ENCODE measurements around the gene ARMC6.

Gene ARMC6

GRCh38 chr19:19057720-19058119 lies 24.3 kb downstream of the ARMC6 start:
- no peak for TF ChIP-seq TAF1 (IDR thresholded peaks at IDR 0.05; ENCODE audit: low read depth)
- no peak for TF ChIP-seq ZBTB7A (IDR thresholded peaks at IDR 0.05; ENCODE audit: low read depth)
- no peak for TF ChIP-seq EGR1 (IDR thresholded peaks at IDR 0.05)
- TF ChIP-seq USF1 (IDR thresholded peaks at IDR 0.05) = no peak

GRCh38 chr19:19059018-19059836 lies 25.8 kb downstream of the ARMC6 start:
- TF ChIP-seq NFIC (IDR thresholded peaks at IDR 0.05) = no peak
- no peak for TF ChIP-seq ZBTB7A (IDR thresholded peaks at IDR 0.05; ENCODE audit: low read depth)
- TF ChIP-seq EGR1 (IDR thresholded peaks at IDR 0.05) = no peak
- no peak for TF ChIP-seq TEAD4 (IDR thresholded peaks at IDR 0.05)
- TF ChIP-seq CREB1 (IDR thresholded peaks at IDR 0.05; ENCODE audit: low read depth) = no peak
- TF ChIP-seq CEBPB (IDR thresholded peaks at IDR 0.05) = no peak
- no peak for TF ChIP-seq RAD21 (IDR thresholded peaks at IDR 0.05; ENCODE audit: low read depth)
- TF ChIP-seq TAF1 (IDR thresholded peaks at IDR 0.05; ENCODE audit: low read depth) = no peak
- TF ChIP-seq EP300 (IDR thresholded peaks at IDR 0.05; ENCODE audit: borderline replicate concordance) = no peak
- no peak for TF ChIP-seq USF1 (IDR thresholded peaks at IDR 0.05)
- no peak for TF ChIP-seq YY1 (IDR thresholded peaks at IDR 0.05; ENCODE audit: low read depth)

GRCh38 chr19:19059837-19060611 lies 26.6 kb downstream of the ARMC6 start:
- no peak for TF ChIP-seq YY1 (IDR thresholded peaks at IDR 0.05; ENCODE audit: low read depth)
- no peak for TF ChIP-seq EP300 (IDR thresholded peaks at IDR 0.05; ENCODE audit: borderline replicate concordance)
- no peak for TF ChIP-seq MAX (IDR thresholded peaks at IDR 0.05)
- TF ChIP-seq TEAD4 (IDR thresholded peaks at IDR 0.05) = no peak
- TF ChIP-seq REST (IDR thresholded peaks at IDR 0.05; ENCODE audit: low read depth) = no peak
- TF ChIP-seq TAF1 (IDR thresholded peaks at IDR 0.05; ENCODE audit: low read depth) = no peak

GRCh38 chr19:19061506-19061905 lies 28.1 kb downstream of the ARMC6 start:
- TF ChIP-seq YY1 (IDR thresholded peaks at IDR 0.05; ENCODE audit: low read depth) = no peak
- no peak for TF ChIP-seq FOXM1 (IDR thresholded peaks at IDR 0.05; ENCODE audit: borderline replicate concordance, low read depth)
- TF ChIP-seq ZBTB7A (IDR thresholded peaks at IDR 0.05; ENCODE audit: low read depth) = no peak
- no peak for TF ChIP-seq NFIC (IDR thresholded peaks at IDR 0.05)
- no peak for TF ChIP-seq CREB1 (IDR thresholded peaks at IDR 0.05; ENCODE audit: low read depth)
- TF ChIP-seq TAF1 (IDR thresholded peaks at IDR 0.05; ENCODE audit: low read depth) = no peak
- no peak for TF ChIP-seq REST (IDR thresholded peaks at IDR 0.05; ENCODE audit: low read depth)

- TF ChIP-seq ZBTB7A (IDR thresholded peaks at IDR 0.05; ENCODE audit: low read depth) (no peak), USF1 (IDR thresholded peaks at IDR 0.05) (no peak), EGR1 (IDR thresholded peaks at IDR 0.05) (no peak), FOXM1 (IDR thresholded peaks at IDR 0.05; ENCODE audit: borderline replicate concordance, low read depth) (no peak), EP300 (IDR thresholded peaks at IDR 0.05; ENCODE audit: borderline replicate concordance) (no peak), REST (IDR thresholded peaks at IDR 0.05; ENCODE audit: low read depth) (no peak), CREB1 (IDR thresholded peaks at IDR 0.05; ENCODE audit: low read depth) (no peak), NFIC (IDR thresholded peaks at IDR 0.05) (no peak), YY1 (IDR thresholded peaks at IDR 0.05; ENCODE audit: low read depth) (no peak), TAF1 (IDR thresholded peaks at IDR 0.05; ENCODE audit: low read depth) (no peak), RAD21 (IDR thresholded peaks at IDR 0.05; ENCODE audit: low read depth) (no peak), TCF12 (IDR thresholded peaks at IDR 0.05; ENCODE audit: low read depth) (no peak), MAX (IDR thresholded peaks at IDR 0.05) (no peak), TEAD4 (IDR thresholded peaks at IDR 0.05) (no peak), CEBPB (IDR thresholded peaks at IDR 0.05) (no peak)
These were observed 29.2 kb downstream of the ARMC6 start for GRCh38 chr19:19062454-19063182.
